DMS79 (cell line): ENCODE data around the gene SPATA45.
A peak's percentile ranks its signal among the peaks of the same experiment; 100 is the strongest.

ENCODE experiments used
- DNase-seq: peaks from one replicate; lab custom pipeline; 2025; lab: John Stamatoyannopoulos, UW

Gene SPATA45

DNA sequence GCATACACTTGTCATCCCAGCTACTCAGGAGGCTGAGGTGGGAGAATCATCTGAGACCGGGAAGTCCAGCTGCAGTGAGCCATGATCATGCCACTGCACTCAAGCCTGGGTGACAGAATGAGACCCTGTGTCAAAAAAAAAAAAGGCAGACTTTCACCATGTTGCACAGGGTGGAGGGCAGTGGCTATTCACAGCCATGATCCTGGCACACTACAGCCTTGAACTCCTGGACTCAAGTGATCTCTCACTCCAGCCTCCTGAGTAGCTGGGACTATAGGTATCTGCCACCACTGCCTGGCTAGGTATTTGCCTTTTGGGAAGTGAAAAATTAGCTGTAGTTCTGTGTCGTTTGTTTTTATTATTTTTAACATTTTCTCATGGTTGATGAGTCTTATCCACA, 19.1 kb downstream of the SPATA45 start:
- no peak for DNase-seq

GRCh38 chr1:212827831-212828278, 19.6 kb downstream of the SPATA45 start:
- DNase-seq, result no peak

GRCh38 chr1:212827171-212827776, 20.2 kb downstream of the SPATA45 start:
- no peak for DNase-seq

GRCh38 chr1:212825798-212826452, 21.5 kb downstream of the SPATA45 start:
- no peak for DNase-seq

GRCh38 chr1:212824201-212824600, 23.2 kb downstream of the SPATA45 start:
- no peak for DNase-seq

- DNase-seq, result no peak
Observed at GRCh38 chr1:212822956-212823355, 24.5 kb downstream of the SPATA45 start.

GRCh38 chr1:212820969-212821368, 26.5 kb downstream of the SPATA45 start:
- no peak for DNase-seq

- no peak for DNase-seq
Observed at GRCh38 chr1:212819726-212820125, 27.7 kb downstream of the SPATA45 start.

DNA sequence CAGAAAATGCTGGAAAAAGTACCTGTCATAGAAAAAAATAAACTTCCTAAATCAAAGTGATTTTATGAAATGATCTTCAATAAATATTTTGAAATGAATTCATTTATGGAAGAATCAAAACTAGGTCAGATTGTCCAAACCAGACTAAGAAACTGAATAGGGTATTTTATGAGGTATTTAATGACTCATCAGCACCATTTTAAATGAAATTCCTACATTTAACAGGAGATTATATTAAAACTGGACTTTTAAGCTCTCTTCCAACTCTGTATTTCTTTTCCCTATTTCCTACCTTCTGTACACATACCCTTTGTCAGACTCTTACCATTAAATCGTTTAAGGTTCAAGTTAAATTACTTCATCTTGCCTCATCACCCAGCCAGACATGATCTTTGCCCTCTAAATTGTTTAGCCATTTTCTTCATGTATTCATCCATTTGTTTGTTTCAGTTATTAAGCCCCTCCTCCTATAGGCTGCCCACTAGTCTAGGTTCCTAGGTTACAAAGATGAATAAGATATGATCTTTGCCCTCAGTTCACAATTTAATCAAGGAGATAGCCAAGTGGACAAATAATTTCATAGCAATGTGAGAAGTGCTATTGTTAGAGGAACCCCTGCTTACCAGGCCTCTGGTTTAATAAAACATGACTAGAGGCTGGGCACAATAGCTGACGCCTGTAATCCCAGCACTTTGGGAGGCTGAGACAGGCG, 30.7 kb downstream of the SPATA45 start:
- no peak for DNase-seq

- DNase-seq, result no peak
Observed at GRCh38 chr1:212814537-212815334, 32.7 kb downstream of the SPATA45 start.

DNA sequence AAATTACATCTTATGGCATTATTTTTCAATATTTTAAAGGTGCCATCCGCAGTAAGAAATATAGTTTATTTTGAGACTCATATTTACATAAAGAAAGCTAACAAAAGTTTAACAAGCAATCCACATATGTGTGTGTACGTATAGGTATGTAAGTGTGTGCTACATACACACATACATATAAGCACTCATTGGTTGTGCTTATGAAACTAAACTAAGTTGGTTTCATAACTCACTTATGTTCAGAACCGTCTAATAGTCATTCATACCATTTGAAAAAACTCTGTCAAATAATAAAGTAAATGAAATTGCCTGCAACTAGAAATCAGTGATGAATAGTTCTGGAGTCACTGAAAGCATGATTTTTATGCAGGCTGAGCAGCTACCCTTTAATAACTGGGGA, 41.7 kb downstream of the SPATA45 start:
- no peak for DNase-seq

DNA sequence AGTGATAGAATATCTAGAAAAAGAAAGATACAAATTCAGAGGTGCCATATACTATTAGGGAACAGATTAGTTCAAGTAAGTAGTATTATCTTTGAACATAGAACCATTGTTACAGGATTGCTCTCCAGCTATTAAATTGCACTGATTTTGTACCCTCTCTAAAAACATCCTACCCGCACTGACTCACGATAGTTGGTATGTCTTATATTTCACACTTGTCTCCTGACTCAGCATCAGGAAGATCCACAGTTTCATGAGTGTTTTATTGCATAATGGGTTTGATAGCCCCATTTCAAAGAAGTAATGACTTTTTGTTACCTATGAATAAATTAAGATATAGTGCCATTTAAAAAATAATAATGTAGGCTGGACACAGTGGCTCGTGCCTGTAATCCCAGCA, 49.8 kb downstream of the SPATA45 start:
- DNase-seq, result no peak

DNA sequence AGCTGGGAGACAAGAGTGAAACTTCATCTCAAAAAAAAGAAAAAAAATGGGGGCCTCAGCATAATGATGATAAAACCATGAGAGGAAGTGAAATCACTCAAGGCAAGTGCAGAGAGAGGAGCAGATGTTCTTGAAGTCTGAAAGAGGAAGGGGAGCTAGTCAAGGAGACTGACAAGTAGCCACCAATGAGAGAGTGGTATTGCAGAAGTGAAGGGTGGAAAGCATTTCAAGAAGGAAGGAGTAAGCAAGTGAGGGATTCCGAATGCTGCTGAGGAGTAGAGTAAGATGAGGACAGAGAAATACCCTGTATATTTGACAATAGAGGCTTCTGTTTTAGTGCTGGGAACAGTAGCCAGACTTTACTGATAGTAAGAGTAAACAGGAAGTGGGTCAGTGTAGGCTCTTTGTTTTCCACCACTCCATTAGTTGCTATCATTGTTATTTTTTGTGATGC, 52.9 kb downstream of the SPATA45 start:
- DNase-seq, result no peak

DNA sequence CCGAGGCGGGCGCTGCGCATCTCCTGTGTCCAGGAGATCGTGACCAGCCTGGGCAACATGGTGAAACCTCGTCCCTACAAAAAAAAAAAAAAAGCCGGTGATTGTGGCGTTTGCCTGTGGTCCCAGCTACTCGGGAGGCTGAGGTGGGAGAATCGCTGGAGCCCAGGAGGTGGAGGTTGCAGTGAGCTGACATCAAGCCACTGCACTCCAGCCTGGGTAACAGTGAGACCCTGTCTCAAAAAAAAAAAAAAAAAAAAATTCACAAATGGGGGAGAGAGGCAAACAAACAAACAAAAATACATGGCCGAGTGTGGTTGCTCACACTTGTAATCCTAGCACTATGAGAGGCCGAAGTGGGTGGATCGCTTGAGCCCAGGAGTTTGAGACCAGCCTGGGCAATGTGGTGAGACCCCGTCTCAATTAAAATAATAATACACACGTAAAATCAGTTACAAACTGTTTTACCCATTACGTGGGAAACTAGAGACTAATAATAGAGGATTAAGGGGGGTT, 55.0 kb downstream of the SPATA45 start:
- no peak for DNase-seq

DNA sequence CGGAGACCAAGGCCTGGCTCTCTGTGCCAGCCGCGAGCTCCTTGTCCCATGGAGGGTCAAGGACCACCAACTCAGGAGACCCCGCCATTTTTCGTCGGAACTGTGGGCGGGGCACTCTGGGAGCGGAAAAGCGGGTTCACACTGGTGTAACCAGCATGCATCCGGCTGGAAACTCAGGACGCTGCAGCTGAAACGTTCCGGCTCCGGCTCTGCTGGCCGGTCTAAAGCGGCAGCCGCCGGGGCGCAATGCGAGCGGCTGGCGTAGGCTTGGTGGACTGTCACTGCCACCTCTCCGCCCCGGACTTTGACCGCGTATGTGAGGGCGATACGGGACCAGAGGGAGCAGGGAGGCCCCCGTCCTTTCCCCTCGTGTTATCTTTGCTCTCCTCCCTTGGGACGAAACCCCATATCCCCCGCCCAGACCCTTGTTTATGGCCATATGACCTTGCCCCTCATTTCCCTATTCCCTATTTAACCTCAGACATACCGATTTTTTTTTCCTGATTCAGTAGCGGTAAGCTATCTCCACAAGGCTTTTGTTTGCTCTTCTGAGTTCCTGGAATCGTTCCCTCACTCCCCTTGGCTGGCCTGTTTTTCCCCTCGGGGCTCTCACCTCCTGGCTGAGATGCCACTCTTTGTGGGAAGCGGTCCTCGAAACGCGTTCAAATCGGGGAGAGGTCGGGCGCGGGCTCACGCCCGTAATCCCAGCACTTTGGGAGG, 55.6 kb downstream of the SPATA45 start, which contains the start of the genes NSL1 and TATDN3:
Gene NSL1 (minus strand): TSS at position 102 of the 720 bp plus-strand sequence. CDS start 14 bp downstream, at position 88.
Gene TATDN3 (plus strand): TSS at position 219 of the 720 bp plus-strand sequence. CDS start 28 bp downstream, at position 247.
- peak; percentile 82 for DNase-seq

GRCh38 chr1:212791261-212791675, 56.2 kb downstream of the SPATA45 start:
- DNase-seq, result peak; percentile 40

- no peak for DNase-seq
Observed at GRCh38 chr1:212785871-212786270, 61.6 kb downstream of the SPATA45 start.

DNA sequence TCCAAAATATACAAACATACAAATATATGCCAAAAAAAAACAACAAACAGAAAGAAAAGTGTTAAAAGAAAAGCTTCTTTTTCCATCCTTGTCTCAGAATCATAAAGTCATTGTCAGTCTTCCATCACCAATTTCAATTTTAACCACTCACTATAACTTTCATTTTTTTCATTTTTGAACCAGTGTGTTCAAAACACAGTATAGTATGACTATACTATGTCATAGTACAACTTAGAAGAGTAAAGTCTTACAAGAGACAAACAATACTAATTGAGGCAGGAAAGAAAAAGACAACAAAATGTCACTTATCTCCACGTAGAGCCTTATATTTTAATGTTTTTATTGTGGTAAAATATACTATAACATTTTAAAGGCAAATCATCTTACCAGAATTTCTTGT, 63.5 kb downstream of the SPATA45 start:
- no peak for DNase-seq

DNA sequence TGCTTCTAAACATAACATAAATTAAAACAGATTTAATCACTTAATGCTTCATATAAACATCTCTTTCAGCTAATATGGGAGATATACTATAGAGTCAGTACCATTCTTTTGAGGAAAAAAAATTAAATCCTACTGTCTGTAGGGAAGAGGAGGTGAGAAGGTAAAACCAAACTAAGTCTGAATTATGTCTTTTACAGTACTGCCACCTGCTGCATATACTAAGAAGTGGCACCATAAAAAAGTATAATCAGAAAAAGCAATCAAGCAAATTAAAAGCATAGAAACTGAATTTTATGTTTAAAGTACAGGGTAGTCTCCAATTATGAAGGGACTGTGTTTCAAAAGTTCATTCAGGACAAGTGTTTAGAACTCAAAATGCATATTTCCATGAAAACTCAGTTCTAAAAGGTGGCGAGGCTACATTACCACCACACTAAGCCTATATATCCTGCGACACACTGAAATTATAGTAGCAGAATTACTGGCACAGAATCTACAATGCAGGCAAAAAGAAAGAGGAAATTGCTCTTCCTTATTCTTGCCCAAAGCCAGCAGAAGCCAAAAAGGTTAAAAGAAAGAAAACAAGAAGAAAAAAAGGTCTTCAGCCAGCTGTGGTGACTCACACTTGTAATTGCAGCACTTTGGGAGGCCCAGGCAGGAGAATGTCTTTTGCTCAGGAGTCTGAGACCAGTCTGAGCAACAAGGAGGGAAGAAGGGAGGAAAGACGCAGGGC, 64.9 kb downstream of the SPATA45 start:
- DNase-seq, result no peak

GRCh38 chr1:212781225-212781624, 66.2 kb downstream of the SPATA45 start:
- no peak for DNase-seq
